Choroid plexus epithelial cell (primary cell): Measurements from ENCODE around the gene TIMM17B.

Experiments used
- DNase-seq: peaks from one replicate; pipeline ENCODE4 v3.0.0-alpha.2; 2010; ENCODE audit warnings: low read depth
- H3K4me3 ChIP-seq: 2 replicates; pipeline ENCODE4 v1.5.1; 2011; ENCODE audit warnings: low read depth, mild to moderate bottlenecking, control low read depth, low read length, moderate library complexity
- CTCF ChIP-seq: conservative IDR thresholded peaks from 2 replicates; pipeline ENCODE4 v1.5.1; 2011; ENCODE audit warnings: low read depth, mild to moderate bottlenecking, control low read depth, inconsistent platforms, low read length, moderate library complexity

TIMM17B gene

GRCh38 chrX:48927123-48927522, 29.6 kb upstream of the TIMM17B start:
- no peak for DNase-seq
- H3K4me3 ChIP-seq = no peak overlapping the region
- TF ChIP-seq CTCF = no peak

- H3K4me3 ChIP-seq = no peak overlapping the region
- TF ChIP-seq CTCF = no peak
- no peak for DNase-seq
Observed at GRCh38 chrX:48924270-48924669, 26.7 kb upstream of the TIMM17B start.

GRCh38 chrX:48923771-48924170, 26.2 kb upstream of the TIMM17B start:
- DNase-seq = no peak
- TF ChIP-seq CTCF = no peak
- no peak overlapping the region for H3K4me3 ChIP-seq

- no peak overlapping the region for H3K4me3 ChIP-seq
- no peak for DNase-seq
- no peak for TF ChIP-seq CTCF
Observed at GRCh38 chrX:48920718-48921104, 23.1 kb upstream of the TIMM17B start.

GRCh38 chrX:48919947-48920717, 22.6 kb upstream of the TIMM17B start:
- H3K4me3 ChIP-seq = no peak overlapping the region
- no peak for TF ChIP-seq CTCF
- no peak for DNase-seq

GRCh38 chrX:48919360-48919841, 21.8 kb upstream of the TIMM17B start:
- TF ChIP-seq CTCF = no peak
- peak overlapping the region; percentile 40 for H3K4me3 ChIP-seq
- DNase-seq = peak; percentile 59
